ENCODE results near the gene TMC5. TPM values are rescaled to one million over a fixed set of nuclear protein-coding genes. Genes with fewer than 3 reads are reported as not detected.
"Not testable (repeated sequence)": the region's sequence is repeated elsewhere in the genome, so short reads cannot be mapped to it uniquely, and the experiment has no call there.

TMC5 gene
- total RNA-seq, 1 donor from 2014 or later: not detected

DNA sequence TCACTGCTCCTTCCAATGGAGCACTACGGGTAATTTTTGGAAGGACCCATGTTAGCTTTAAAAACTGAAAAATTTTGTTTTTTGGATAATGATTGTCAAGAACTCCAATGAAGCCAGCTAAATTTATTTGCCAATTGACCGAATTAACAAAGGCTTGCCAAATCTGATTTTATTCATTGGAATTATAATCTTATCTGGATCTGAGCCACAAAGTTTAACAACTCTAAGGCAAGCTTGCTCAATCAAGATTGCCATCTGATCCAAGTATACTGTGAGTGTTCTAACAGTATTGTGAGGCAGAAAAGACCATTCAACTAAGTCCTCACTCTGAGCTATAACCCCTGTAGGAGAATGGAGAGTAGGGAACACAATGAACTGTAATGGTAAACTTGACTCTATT lies 20.3 kb upstream of the TMC5 start:
- DNase-seq (ENCODE audit: low spot score); intact Hi-C loops (cut with DNase I): not testable (repeated sequence)

DNA sequence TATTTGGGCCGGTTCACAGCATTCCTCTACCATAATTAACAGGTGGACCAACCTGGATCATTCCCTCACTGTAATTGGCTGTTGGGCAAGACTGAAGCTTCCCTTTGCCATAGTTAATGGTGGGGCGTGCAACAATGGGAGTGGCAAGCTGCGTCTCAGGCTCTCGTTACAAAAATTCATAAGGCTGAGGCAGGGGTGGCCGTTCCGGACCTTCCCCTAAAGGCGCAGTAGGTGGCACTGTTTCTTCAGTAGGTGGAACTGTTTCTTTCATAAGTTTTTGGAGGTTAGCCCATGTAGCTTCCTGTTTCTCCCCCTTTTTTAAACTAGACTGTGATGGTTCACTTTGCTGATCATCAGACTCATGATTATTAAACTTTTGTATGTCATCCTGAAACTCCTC lies 17.0 kb upstream of the TMC5 start:
- no peak for DNase-seq (ENCODE audit: low spot score)
- intact Hi-C loops (cut with DNase I): no loop called here

DNA sequence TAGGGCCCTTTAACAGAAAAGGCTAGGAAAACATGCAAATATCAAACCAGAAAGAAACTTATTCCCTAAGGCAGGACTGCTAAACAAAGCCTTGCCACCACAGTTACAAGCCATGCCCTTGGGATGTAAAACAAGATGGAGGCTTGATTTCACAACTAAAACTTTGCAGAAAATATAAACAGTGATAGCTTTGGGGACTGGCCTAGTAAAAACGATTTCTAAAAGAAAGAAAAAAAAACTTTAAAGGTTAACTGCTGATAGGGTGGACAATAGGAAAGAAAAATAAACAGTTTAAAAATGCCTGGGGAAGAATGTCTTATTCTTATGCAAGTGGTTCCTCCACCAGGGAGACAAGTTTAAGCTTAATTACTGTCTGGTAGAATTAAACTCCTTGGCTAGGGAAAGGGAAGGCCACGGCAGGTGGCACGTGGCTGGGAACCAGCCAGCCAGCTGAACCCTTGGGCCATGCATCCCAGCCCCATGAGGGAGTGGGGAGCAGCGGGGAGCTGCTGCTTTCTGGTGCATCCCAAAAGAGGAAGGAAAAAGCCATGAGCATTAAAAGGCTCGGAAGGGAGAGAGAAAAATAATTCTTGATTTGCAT lies 10.7 kb upstream of the TMC5 start:
- intact Hi-C loops (cut with DNase I): no loop called here
- DNase-seq (ENCODE audit: low spot score): no peak

DNA sequence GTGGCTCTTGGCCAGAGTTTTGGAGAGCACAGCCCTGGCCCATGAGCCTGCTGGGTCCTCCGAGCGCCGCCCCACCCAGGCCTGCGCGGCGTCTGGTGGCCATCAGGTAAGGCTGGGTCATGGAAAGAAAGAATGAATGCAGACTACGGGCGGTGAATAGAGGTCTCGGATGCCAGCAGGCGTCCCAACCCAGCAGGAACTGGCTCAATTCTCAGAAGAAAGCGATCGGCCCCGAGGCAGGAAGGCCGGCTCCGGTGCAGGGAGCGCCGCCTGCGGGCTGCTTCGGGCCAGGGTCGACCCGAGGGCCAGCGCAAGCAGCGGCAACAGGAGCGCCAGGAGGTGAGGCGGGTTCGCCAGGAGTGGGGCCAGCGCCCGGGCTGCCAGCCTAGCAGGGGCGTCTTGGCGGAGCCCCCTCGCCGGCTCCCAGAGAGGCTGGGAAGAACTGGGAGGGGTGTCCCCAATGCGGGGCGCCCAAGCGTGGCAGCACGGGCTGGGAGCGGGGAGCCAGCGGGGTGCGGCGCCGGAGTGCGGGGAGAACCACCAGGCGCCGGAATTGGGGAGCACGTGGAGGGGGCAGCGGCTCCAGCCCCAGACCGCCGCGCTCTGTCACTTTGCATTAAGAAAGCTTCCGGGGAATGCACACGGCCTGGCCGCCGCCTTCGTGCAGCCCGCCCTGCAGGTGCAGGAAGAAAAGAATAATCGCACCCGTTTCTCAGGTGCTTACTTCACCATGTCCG lies 7.1 kb upstream of the TMC5 start:
- no peak for DNase-seq (ENCODE audit: low spot score)
- intact Hi-C loops (cut with DNase I): no loop called here

DNA sequence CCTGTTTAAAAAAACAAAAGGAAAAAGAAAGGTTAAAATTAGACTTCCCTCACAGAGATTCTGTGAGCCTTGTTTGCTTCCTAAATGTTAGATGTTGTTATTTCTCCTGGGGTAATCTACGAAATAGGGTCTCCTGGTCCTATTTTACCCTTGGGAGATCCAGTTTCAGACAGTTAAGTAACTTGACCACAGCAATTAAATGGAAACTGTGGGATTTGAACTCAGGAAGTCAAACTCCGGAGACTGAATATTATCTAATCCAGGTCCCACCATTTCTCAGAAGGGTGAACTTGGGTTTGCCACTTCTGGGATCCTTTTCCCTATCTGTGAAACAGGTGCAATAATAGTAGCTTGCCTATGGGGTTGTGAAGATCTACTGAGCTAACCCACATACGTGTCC lies 6.4 kb upstream of the TMC5 start:
- no peak for DNase-seq (ENCODE audit: low spot score)
- intact Hi-C loops (cut with DNase I): no loop called here

DNA sequence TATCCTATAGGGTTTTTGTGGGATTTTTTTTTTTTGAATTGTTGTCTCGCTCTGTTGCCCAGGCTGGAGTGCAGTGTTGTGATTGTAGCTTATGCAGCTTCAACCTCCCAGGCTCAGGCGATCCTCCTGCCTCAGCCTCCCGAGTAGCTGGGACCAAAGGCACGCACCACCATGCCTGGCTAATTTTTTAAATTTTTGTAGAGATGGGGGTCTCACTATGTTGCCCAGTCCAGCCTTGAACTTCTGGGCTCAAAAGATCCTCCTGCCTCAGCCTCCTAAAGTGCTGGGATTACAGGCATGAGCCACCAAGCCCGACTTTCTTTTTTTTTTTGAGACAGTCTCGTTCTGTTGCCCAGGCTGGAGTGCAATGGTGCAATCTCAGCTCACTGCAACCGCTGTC lies 5.6 kb upstream of the TMC5 start:
- intact Hi-C loops (cut with DNase I); DNase-seq (ENCODE audit: low spot score): not testable (repeated sequence)

DNA sequence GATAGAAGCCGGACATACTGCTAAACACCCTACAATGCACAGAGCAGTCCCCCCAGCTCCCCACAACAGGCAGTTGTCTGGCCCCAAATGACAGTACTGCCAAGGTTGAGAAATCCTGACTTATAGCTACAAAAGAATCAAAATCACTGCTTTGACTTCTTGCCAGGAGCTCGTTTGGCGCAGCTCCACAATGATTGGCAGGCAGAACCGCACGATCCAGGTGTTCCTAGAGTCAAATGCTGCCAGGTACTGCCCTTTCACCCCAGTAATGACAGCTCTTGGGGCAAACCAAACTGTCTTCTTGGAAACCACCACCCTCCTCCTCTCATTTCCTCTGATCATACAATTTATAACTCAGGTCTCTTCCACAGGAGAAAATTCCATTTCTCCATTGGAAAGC lies 2.2 kb upstream of the TMC5 start:
- no peak for DNase-seq (ENCODE audit: low spot score)
- intact Hi-C loops (cut with DNase I): no loop called here

DNA sequence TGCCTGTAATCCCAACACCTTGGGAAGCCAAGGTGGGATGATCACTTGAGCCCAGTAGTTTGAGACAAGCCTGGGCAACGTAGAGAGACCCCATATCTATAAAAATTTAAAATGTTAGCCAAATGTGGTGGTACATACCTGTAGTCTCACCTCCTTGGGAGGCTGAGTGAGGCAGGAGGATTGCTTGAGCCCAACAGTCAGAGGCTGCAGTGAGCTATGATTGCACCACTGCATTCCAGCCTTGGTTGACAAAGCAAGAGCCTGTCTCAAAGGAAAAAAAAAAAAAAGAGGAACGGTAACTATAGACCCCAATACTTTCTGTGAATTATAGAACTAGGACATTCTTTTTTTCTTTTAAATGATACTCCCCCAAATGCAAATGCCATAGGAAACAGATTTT lies 1.8 kb upstream of the TMC5 start:
- no peak for DNase-seq (ENCODE audit: low spot score)
- intact Hi-C loops (cut with DNase I): no loop called here

DNA sequence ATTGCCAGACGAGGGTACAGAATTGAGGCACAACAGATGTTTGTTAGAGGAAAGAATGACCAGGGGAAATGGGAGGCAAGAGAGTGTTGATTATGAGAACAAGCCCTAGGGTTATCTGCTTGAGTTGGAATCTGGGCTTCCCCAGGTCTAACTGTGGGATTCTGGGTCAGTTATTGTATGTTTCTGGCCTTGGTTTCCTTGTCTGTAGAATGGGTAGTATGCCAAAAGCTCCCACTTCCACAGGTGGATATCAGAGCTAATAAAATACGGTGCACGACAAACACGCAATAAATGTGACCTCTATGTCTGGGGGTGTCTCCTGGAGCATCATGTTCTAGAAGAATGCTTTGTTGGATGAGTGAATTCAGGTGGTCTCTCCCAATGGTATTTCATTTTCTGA lies 517 bp downstream of the TMC5 start:
- intact Hi-C loops (cut with DNase I): no loop called here
- no peak for DNase-seq (ENCODE audit: low spot score)

DNA sequence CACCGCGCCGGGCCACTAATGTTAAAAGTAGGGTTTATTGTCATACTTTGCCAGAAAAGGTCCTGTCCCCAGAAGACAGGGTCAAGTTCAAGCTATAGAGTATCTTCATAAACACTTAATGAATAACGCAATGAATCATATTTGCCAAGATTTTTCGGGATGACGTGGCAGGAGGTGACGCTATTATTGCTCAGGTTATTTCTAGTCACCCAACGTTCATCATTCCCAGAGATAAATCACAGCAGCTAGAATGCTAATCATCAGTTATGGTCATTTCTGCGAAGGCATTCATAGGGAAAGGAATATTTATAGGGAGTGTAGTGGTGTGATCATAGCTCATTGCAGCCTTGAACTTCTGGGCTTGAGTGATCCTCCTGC lies 2.0 kb downstream of the TMC5 start:
- intact Hi-C loops (cut with DNase I): no loop called here
- DNase-seq (ENCODE audit: low spot score): no peak

DNA sequence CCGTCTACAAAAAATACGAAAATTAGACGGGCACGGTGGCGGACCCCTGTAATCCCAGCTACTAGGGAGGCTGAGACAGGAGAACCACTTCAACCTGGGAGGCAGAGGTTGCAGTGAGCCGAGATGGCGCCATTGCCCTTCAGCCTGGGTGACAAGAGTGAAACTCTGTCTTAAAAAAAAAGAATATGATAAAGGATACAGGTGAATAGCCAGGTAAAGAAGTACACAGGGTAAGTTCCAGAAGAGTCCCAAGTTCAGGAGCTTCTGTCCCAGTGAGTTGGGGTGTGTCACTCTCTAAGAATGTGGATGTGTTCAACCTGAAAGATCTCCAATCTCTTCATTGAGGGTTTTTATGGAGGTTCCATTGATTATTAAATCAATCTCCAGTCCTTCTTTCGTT lies 6.8 kb downstream of the TMC5 start:
- intact Hi-C loops (cut with DNase I): no loop called here
- DNase-seq (ENCODE audit: low spot score): no peak

DNA sequence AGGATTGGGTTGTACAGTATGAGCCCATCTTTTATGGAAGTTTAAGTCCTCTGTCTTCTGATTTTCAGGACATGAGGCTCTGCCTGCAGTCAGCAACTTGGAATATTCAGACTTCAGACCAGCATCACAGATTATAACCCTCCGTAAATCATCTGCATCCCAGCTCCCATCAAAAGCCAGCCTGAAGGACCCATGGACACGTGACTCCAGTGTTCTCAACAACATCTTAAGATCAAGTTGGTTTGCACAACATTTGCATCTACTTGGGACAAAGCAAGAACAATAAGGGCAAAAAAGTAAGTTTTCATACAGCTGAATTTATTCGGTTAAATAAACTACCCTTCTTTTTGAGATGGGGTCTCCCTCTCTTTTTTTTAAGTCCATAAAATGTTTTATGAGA lies 12.7 kb downstream of the TMC5 start:
- intact Hi-C loops (cut with DNase I): no loop called here
- no peak for DNase-seq (ENCODE audit: low spot score)

DNA sequence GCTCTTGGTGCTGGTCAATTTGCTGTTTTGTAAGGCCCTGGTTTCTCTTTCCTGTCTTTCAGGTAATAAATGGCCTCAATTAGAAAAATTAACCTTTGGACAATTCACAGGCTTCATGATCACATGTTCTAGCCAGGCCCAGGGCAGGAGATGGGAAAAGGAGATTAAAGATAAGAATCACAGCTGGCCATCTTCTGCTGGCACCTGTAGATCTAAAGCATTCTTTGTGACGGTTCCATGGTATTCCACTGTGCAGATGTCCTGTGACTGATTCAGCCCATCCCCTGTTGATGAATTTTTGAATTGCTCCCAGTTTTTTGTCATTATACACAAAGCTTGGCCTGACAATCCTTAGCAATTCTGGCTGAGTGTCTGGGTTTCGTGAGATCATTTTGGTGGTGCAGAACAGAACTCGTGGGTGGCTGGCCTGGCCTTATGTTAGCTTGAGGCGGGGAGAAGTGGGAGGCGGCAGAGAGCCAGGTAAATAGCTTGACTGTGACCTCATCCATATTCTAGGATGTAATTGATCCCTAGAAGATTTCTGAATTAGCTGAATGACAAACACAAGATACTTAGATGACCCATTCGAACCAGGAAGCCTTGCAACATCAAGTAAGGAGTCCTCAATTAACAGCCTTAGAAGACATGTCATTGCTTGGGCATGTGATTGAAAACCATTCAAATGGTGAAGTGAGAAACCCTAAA lies 14.1 kb downstream of the TMC5 start:
- no peak for DNase-seq (ENCODE audit: low spot score)
- intact Hi-C loops (cut with DNase I): no loop called here

DNA sequence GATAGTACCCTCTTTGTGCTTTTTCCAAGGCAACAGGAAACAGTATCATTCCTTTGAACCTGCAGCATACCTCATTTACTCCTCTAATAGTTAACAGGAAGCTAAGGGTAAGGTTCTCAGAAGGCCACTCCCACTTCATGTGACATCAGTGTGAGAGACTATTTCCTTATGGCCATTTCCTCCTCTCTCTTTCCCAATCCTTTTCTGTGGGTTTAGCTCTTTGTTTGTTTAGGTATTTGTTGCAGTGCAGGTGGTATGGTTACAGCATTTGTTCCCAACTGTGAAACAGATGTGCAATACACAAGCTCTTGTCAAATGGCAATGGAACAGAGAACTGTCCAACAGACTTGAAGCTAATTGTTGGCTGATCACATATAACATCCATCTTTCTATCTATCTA lies 14.7 kb downstream of the TMC5 start:
- DNase-seq (ENCODE audit: low spot score): no peak
- intact Hi-C loops (cut with DNase I): no loop called here

DNA sequence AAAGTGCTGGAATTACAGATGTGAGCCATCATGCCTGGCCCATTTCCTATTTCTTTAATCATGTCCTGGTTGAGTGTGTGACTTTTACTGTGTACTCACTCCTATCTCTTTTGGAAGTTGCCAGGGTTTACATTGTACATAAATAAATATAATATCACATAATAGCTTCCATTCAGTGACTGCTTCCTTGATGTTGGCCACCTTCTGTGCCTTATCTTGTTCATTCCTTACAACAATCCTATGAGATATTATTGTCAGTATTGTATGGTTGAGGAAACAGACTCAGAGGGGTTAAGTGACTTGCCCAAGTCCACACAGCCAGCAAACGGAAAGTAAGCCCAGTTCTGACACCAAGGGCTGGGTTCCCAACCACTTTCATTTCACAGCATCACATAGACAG lies 16.9 kb downstream of the TMC5 start:
- DNase-seq (ENCODE audit: low spot score): no peak
- intact Hi-C loops (cut with DNase I): no loop called here

DNA sequence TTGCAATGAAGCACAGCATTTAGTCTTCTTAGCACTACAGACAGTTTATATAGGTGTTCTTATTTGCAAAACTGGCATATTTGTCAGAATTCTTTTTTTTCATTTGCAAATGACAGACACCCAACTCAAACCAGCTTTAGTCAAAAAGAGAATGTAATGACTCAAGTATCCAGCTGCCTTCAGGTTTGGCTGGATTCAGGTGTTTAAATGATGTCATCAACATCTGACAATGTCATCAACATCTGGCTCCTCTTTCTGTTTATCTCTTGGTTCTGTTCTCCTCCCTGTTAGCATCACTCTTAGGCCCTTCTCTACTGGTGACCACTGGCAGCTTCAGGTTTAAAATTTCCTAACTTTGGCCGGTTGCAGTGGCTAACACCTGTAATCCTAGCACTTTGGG lies 18.9 kb downstream of the TMC5 start:
- intact Hi-C loops (cut with DNase I): no loop called here
- no peak for DNase-seq (ENCODE audit: low spot score)

DNA sequence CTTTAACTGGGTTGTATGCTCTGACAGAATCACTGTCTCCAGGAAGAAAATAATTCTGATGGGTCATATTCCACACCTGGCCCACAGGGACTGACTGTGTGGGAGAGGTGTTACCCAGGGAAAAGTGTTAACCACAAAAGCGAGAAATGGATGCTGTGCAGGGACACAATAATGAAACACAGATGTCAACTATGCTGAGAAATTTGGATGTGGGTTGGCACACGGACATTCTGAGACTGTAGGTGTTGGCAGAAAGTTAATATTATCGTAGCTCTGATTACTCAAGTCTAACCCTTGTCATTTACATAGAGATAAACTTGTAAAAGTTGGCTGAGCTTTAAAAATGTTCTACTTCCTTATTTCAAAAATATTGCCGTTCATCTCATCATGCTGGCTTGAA lies 19.6 kb downstream of the TMC5 start:
- DNase-seq (ENCODE audit: low spot score): no peak
- intact Hi-C loops (cut with DNase I): no loop called here

DNA sequence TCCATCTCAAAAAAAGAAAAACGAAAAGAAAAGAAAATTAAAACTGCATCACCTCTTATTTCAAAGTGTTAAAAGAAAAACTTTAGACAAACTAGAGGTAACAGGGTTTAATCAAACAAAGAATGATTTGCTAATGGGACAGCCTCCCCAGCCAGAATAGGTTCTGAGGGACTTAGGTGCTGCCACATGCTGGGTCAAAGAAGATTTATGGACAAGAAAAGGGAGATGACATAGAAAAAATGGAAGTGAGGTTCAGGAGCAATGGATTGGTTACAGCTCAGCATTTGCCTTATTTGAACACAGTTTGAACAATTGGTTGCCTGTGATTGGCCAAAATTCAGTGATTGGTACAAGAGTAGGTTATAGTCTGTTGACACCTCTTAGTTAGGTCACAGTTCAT lies 21.1 kb downstream of the TMC5 start:
- intact Hi-C loops (cut with DNase I): no loop called here
- DNase-seq (ENCODE audit: low spot score): no peak

DNA sequence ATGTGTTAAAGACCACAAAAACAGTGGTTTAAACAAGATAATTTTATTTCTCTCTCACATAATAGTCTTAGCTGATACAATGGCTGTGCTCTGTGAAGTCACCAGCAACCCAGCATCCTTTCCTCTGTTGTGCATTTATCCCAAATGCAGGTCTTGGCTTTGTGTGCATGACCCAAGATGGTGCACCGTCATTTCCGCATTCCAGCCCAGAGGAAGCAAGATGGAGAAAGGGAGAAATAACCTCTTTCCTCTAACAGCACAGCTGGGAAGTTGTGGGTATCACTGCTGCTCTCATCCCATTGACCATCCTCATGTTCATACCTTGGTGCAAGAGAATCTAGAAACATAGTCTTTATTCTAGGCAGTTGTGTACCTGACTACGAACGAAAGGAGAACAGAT lies 21.8 kb downstream of the TMC5 start:
- intact Hi-C loops (cut with DNase I): no loop called here
- no peak for DNase-seq (ENCODE audit: low spot score)

DNA sequence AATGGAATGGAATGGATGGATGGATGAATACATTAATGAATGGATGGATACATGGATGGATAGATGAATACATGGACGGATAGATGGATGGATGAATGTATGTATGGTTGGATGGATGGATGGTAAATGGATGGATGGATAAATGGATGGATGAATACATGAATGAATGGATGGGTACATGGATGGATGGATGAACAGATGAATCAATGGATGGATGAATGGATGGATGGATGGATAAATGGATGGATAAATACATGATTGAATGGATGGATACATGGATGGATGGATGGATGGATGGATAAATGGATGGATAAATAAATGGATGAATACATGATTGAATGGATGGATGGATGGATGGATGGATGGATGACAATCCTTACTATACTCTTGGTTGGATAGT lies 26.0 kb downstream of the TMC5 start:
- intact Hi-C loops (cut with DNase I): no loop called here
- DNase-seq (ENCODE audit: low spot score): no peak

DNA sequence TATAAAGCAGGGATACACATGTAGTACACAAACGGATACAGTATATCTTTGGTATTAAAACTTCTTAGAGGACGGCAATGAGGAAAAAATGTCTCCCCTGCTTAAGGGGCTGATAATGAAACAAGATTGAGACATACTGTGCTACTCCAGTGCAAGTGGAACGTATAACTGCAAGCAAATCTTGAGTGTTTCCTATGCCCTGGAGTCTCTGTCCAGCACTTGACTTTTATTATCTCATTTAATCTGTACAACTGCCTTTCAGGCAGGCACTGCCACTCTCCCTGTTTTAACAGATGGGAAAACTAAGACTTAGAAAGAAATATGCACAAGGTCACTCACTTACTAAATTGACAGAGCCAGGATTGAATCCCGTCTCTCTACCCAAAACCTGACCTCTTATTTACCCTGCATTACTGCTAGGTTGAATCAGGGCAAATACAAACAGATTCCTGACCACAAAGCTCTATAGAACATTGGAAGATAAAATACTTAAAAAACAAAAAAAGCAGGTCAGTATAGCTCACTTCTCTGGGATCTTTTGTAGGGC lies 28.7 kb downstream of the TMC5 start:
- intact Hi-C loops (cut with DNase I): no loop called here
- no peak for DNase-seq (ENCODE audit: low spot score)
